Stimulated activated CD4-positive, alpha-beta T cell treated with anti-CD3 and anti-CD28 coated beads, Interleukin-4, amount 100 ng/mL, for 24 hours (primary cell): ENCODE data around the gene PEA15.

Experiments
- DNase-seq: peaks from one replicate; pipeline ENCODE4 v3.0.0-alpha.2; 2020

Gene PEA15

DNA sequence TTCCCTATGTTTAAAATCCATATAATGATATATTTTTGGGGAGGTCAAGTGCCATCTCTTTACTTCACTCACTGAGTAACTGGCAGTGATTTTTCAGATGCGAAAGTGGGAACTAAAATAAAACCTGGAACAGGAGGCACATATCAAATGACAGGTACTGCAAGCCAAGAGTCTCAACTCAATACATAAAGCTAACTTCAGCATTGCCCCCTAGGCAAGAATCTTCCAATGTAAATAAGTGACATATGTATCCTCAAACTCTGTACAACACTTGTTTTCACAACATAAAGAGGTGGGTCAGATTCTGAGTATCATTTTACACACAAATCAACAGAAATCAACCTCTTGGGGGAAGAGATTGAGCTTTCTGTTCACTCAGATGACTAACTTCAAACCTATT is 39.0 kb downstream of the PEA15 start:
- DNase-seq, result no peak

DNA sequence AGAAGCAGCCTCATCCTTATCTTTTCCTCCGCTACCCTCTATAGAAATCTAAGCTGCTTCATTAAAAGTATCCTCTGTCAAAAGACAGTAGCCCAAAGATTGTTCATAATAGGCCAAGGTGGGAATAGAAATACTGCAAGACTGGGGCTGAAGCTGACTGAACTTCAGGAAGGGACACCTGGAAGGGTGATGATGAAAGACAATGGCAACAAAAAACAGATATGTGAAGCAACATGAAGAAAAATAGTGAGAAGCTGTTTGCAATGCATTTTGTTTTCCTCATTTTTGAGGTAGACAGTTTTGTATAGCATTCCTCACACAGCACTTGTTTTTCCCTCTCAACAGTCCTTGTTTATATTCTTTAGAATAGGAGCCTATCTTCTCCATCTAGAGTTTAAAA is 40.2 kb downstream of the PEA15 start:
- no peak for DNase-seq

DNA sequence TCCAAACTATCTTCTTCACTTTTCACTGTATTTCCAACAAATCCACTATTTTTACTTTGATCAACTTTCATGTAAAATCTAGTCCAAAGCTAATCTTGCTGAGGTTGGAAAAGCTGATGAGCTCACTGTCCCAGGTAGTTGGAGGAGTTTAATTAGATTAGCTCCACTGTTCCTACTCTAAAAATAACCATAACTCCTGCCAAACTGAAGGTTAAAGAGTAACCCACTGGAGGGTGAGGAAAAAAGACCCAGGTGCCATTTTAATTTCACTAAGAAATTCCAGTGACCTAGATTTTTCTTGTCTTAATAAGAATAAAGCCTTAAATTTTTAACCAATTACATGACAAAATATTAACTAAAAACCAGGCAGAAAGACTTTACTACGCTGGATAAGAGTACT is 41.9 kb downstream of the PEA15 start:
- DNase-seq, result no peak

DNA sequence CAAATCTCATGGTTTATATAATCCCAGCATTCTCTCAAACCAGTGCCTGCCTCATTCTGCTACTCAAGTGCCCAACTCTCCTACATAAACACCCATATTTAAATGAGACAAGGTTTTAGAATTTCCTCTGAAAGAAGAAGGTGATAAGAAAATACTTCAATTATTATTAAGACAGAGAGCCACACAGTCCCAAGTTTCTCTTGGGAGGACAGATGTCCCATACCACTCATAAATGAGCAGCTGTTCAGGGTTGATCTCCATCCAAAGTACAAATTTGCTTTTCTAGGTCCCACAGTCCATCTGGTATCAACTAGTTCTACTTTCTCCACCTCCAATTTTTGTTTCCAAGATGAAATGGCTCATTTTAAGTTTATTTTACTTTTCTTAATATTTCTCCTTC is 45.8 kb downstream of the PEA15 start:
- DNase-seq, result no peak

DNA sequence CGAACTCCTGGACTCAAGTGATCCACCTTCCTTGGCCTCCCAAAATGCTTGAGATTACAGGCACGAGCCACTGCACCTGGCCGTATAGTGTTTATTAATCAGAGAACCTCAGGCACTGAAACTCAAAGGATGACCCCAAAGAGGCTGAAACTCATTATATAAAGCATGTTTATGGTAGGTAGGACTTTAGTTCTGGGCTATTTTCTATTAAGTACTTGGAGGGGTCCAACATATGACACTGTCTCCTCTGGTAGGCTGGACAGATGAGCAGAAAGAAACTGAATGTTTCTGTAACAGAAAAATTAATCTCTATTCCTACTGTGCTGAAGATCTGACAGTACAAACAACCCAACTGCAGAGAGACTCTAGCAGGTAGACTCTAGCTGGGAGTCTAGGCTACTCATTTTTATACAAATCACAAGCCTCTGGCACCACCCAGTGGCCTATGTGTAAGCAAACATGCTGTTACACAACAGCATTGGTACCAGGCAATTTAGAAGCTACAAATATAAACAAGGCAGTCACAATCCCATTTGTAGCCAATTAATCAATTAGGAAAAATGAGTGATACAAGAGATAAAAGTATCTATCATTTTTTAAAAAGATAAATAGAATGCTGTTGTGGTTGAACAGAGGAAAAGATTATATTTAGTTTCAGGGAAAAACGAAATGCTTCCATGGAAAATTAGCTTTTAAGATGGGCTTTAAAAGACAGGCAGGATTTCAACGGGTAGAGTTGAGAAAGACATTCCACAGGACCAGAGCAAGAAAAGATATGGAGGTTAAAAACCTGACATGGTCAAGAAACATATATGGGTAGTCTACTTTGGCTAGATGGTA is 46.7 kb downstream of the PEA15 start:
- DNase-seq, result peak; percentile 60

DNA sequence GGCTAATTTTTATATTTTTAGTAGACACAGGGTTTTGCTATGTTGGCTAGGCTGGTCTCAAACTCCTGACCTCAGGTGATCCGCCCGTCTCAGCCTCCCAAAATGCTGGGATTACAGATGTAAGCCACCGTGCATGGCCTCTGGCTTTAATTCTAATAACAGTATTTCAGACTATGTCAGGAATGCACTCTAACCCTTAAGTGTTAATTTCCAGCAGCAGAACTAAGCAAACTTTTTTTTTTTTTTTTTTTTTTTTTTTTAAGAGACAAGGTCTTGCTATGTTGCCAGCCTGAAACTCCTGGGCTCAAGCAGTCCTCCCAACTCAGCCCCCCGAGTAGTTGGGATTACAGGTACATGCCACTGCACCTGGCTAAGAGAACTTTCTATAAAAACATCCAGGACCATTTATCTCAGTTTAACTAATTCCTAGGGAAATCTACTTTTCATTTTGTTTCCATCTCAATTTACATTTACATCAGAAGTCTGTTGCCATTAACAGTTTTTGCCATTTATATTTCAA is 50.7 kb downstream of the PEA15 start:
- no peak for DNase-seq

DNA sequence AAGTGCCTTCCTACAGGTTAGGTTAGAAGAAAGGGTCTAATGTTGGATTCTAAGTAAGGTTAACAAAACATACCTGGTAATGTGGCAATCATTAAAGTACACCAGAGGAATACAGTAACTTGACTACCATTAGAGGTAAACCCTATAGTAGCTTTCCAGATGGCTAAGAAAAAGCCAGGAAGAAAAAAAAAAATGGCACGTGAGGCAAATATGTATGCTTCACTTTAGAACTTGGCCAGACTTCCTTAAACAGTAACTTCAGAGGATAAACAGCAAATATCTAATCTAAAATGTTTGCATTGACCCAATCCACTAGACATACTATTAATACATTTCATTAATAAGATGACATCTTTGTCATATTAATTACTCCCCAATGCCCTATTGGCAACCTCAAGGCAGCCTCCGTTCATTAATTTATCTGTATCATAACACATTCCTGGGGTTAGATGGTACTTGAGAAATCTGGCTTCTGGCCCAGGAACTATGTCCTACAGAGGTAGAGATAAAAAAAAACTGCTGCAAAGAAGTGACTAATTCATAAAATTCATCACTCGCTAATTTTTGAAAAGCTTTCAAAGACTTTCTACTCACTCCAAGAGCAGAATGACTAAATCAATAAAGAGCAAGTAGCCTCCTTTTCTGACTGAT is 51.3 kb downstream of the PEA15 start:
- DNase-seq, result no peak

DNA sequence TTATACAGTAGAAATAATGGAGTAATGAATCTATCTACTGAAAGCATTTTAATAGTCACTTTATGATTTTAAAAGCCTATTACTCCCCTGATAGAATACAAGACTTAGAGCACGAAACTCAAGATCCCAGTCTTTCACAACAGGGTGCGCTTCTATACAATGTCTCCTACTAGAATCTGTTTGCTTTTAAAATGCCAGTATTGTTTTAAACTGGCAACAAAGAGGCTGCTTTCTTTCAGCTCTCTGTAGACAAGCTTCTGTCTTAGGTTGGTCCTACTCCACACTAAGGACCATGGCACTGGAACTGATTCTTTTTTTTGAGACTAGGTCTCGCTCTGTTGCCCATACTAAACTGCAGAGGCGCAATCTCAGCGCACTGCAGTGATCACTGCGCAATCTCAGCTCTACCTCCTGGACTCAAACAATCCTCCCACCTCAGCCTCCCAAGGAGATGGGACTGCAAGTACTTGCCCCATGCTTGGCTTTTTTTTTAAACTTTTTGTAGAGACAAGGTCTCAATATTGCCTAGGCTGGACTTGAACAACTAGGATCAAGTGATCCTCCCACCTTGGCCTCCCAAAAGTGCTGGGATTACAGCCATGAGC is 52.3 kb downstream of the PEA15 start:
- no peak for DNase-seq

DNA sequence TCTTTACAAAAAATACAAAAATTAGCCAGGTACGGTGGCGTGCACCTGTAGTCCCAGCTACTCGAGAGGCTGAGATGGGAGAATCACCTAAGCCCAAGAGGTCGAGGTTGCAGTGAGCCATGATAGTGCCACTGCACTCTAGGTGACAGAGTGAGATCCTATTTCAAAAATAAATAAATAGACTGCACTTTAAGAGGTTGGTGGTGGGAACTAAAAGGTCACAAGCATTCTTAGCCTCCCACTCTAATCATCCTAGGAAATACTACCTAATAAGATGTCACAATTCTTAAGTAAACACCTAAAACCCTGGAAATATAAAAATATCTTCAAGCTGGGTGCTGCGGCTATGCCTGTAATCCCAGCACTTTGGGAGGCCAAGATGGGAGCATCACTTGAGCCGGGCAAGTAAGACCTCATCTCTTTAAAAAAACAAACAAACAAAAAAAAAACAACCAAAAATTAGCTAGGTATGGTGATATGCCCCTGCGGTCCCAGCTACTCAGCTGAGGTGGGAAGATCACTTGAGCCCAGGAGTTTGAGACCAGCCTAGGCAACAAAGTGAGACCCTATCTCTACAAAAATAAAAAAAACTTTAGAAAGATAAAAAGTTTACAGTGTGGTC is 53.1 kb downstream of the PEA15 start:
- DNase-seq, result no peak

DNA sequence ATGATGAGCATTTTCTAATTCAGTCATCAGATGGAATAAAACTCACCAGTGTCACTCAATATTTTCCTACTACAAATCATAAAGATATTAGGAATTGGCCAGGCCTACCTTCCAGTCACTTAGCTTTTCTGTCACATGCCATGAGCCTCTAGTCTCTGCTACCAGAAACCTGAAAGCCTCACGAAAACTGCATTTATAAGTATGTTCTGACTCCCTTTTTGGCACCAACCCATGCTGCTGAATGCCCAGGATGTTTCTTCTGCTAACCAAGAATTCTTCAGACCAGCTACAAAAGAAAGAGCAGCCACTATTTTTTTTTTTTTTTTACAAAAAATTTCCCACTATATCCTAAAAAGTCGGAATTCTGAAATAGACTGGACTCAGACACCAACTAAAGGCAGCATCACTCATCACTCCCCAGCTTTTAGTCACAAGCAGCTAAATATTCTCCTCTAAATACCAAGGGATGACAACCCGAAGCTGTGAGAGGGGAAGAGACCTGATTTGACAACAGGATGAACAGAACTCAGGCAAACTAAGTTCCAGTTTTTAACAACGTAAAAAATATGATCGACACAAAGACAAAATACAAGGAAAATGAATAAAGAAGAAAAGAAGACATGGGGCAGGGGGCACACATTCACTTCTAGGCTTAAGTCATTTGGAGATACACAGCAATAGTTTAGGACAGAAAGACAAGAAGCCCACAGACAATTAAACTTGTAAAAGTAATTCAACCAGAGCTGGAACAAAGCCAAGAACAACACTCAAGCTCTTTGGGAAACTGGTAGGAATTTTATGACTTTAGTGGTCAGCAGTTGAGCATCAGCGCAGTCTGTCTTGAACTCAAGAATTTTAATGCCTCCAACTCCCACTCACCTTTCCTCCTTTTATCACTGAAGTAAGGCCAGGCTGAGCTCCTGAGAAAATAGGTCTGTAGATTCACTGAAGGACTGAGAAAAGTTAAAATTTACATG is 55.5 kb downstream of the PEA15 start:
- DNase-seq, result no peak

DNA sequence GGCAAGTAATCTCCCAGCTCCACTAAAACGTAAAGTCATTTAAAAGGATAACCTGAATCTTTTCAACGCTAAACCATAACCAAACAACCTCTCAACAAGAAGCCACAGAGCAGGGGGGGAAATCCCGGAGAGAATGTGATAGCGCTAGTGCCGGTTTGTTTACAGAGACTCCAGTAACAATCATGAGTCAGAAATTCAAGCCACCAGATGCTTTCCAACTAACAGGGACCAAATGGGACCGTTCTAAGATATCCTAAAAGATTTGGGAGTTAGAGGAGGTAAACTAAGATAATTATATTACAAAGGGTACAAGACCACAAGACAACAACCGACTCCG is 56.3 kb downstream of the PEA15 start:
- peak; percentile 85 for DNase-seq

DNA sequence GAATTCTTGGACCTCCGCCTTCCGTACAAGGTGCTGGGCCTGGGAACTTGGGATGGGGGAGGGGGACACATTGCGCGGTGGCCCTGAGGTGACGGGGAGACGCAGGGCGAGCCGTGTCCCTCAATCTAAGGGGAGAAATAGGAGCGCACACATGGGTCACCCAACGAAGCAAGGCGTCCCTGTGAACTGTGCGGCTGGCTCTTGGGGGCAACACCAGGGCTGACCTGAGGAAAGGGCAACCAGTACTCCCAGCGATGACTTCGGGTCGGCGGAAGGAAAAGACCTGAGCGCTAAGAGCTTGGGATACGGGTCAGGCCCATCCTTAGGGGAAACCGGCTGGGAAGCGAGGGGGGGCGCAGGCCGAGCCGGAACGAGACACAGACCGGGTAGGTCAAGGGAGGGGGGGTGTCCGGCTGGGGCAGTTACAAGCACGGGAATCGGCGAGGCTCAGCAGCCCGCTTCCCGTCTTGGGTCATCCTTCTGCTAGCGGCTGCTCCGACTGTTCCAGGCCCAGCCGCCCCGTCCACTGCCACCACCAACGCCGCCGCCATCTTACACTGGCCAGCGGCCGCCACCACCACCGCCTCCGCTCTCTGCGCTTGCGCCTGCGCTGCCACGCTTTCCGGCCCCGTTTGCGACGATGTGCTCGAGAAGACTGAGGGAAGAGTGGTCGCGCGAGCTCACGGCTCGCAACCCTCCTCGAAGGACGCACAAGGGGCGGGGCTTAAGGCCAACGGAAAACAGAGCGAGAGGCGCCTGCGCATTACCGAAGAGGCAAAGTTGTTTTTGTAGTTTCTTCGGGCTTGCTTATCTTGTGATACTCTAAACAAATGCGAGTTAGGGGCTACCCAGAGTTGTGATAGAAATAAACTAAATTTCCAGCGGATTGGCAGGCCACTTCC is 57.0 kb downstream of the PEA15 start, which contains the start of gene DCAF8:
DCAF8 (minus strand) TSS at position 657 of the 902 bp plus-strand sequence. CDS start 18,541 bp downstream, outside the sequence.
- peak; percentile 99 for DNase-seq

DNA sequence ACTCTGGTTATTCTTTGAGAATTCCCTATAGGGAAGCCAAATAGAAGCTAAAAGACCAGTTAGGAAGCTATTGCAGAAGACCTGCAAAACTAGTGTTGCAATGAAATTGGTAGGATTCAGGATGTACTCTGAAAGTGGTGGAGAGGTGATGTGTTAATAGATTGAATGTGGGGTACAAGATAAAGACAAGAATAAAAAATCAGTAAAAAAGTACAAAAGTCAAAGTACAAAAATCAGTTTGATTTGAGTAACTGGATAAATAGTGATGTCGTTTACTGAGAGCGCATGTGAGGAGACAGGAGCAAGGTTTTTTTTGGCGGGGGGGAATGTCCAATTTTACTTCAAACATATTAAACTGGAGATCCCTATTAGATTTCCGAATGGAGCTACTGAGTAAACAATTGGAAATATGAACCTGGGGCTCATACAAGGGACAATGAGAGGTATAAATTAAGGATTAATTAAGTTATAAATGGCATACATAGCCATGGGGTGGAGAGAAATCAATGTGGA is 59.7 kb downstream of the PEA15 start:
- no peak for DNase-seq
